Measurements from ENCODE around the gene PPP1R3C. TPM values are rescaled to one million over a fixed set of nuclear protein-coding genes. Genes with fewer than 3 reads are reported as not detected.

Gene PPP1R3C
- total RNA-seq, 1 donor from 2014 or later = 15.7 TPM

GRCh38 chr10:91677911-91678310, 45.0 kb upstream of the PPP1R3C start:
- Mint-ChIP-seq H3K9me3 (ENCODE audit: unreplicated experiment) (no peaks in the 10 kb centered on the region), H3K36me3 (ENCODE audit: unreplicated experiment) (no peaks in the 10 kb centered on the region), H3K4me1 (ENCODE audit: unreplicated experiment) (peaks cover 4% of the 10 kb centered on the region), H3K4me3 (ENCODE audit: unreplicated experiment) (no peak overlapping the region), H3K27ac (ENCODE audit: unreplicated experiment) (no peak overlapping the region), H3K27me3 (ENCODE audit: unreplicated experiment) (no peaks in the 10 kb centered on the region)
- DNase-seq (ENCODE audit: extremely low spot score, unreplicated experiment) = no peak
- TF ChIP-seq CTCF (IDR thresholded peaks at IDR 0.05) = no peak

- DNase-seq (ENCODE audit: extremely low spot score, unreplicated experiment) = no peak
Measured at GRCh38 chr10:91672021-91672608, 39.2 kb upstream of the PPP1R3C start.

GRCh38 chr10:91668913-91669312, 36.0 kb upstream of the PPP1R3C start:
- Mint-ChIP-seq H3K27me3 (ENCODE audit: unreplicated experiment) (no peaks in the 10 kb centered on the region), H3K27ac (ENCODE audit: unreplicated experiment) (no peak overlapping the region), H3K4me3 (ENCODE audit: unreplicated experiment) (no peak overlapping the region), H3K36me3 (ENCODE audit: unreplicated experiment) (no peaks in the 10 kb centered on the region), H3K9me3 (ENCODE audit: unreplicated experiment) (peaks cover 4% of the 10 kb centered on the region), H3K4me1 (ENCODE audit: unreplicated experiment) (peaks cover 16% of the 10 kb centered on the region)
- TF ChIP-seq CTCF (IDR thresholded peaks at IDR 0.05) = no peak
- DNase-seq (ENCODE audit: extremely low spot score, unreplicated experiment) = no peak

More at GRCh38 chr10:91672021-91672608, 39.2 kb upstream of the PPP1R3C start:
- no peaks in the 10 kb centered on the region for H3K27me3 Mint-ChIP-seq (ENCODE audit: unreplicated experiment)
- H3K27ac Mint-ChIP-seq (ENCODE audit: unreplicated experiment) = no peak overlapping the region
- H3K36me3 Mint-ChIP-seq (ENCODE audit: unreplicated experiment) = no peaks in the 10 kb centered on the region
- no peak for TF ChIP-seq CTCF (IDR thresholded peaks at IDR 0.05)
- peaks cover 4% of the 10 kb centered on the region for H3K9me3 Mint-ChIP-seq (ENCODE audit: unreplicated experiment)
- H3K4me1 Mint-ChIP-seq (ENCODE audit: unreplicated experiment) = peaks cover 6% of the 10 kb centered on the region
- no peak overlapping the region for H3K4me3 Mint-ChIP-seq (ENCODE audit: unreplicated experiment)

- TF ChIP-seq CTCF (IDR thresholded peaks at IDR 0.05) = no peak
Measured at GRCh38 chr10:91665842-91666241, 33.0 kb upstream of the PPP1R3C start.

GRCh38 chr10:91664426-91664825, 31.6 kb upstream of the PPP1R3C start:
- DNase-seq (ENCODE audit: extremely low spot score, unreplicated experiment) = no peak
- Mint-ChIP-seq H3K27me3 (ENCODE audit: unreplicated experiment) (no peaks in the 10 kb centered on the region), H3K27ac (ENCODE audit: unreplicated experiment) (no peak overlapping the region), H3K36me3 (ENCODE audit: unreplicated experiment) (no peaks in the 10 kb centered on the region), H3K4me3 (ENCODE audit: unreplicated experiment) (no peak overlapping the region), H3K9me3 (ENCODE audit: unreplicated experiment) (peaks cover 4% of the 10 kb centered on the region), H3K4me1 (ENCODE audit: unreplicated experiment) (peaks cover 16% of the 10 kb centered on the region)
- no peak for TF ChIP-seq CTCF (IDR thresholded peaks at IDR 0.05)

More at GRCh38 chr10:91665842-91666241, 33.0 kb upstream of the PPP1R3C start:
- DNase-seq (ENCODE audit: extremely low spot score, unreplicated experiment) = no peak
- peaks cover 4% of the 10 kb centered on the region for H3K9me3 Mint-ChIP-seq (ENCODE audit: unreplicated experiment)
- H3K36me3 Mint-ChIP-seq (ENCODE audit: unreplicated experiment) = no peaks in the 10 kb centered on the region
- no peaks in the 10 kb centered on the region for H3K27me3 Mint-ChIP-seq (ENCODE audit: unreplicated experiment)
- no peak overlapping the region for H3K4me3 Mint-ChIP-seq (ENCODE audit: unreplicated experiment)
- peaks cover 10% of the 10 kb centered on the region for H3K4me1 Mint-ChIP-seq (ENCODE audit: unreplicated experiment)
- no peak overlapping the region for H3K27ac Mint-ChIP-seq (ENCODE audit: unreplicated experiment)
